NCI-H2171 (cell line): ENCODE data around the gene ABLIM3.

ENCODE experiments used
- DNase-seq: peaks from one replicate; lab custom pipeline; 2025; lab: John Stamatoyannopoulos, UW

Gene ABLIM3

DNA sequence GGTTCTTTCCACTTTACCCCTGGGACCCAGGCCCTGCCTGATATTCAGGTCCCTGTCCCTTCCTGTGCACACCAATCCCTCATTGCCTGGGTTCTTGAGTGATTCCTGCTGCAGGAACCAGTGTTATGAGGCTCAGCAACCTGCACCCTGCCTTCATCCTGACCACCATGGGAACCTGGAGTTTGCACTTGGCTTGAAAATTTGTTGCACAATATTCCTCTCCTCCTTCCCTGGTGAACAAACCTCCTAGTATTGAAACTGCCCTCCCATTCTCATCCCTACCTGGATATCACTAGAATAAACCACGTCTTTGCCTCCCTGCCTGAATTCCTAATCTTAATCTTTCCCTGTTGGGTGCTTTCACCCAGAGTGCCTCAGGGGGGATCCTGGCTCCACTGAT is 78.3 kb downstream of the ABLIM3 start:
- no peak for DNase-seq

DNA sequence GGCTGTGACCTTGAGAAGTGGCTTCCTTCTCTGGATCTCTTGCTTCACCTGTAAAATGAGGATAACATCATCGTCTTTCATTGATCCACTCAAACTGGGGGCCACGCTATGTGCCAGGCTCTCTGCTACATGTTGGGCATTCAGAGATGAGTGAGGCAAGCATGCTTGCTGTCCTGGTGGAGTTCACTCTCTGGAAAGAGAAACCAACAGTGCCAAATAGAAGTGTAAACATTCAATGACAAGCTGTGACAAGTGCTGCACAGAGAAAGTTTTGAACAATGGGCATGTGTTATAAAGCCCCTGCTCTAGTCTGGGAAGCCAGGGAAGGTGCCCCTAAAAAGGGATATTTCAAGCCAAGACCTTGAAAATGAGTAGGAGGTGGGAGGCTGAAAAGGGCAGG is 79.5 kb downstream of the ABLIM3 start:
- DNase-seq = no peak

DNA sequence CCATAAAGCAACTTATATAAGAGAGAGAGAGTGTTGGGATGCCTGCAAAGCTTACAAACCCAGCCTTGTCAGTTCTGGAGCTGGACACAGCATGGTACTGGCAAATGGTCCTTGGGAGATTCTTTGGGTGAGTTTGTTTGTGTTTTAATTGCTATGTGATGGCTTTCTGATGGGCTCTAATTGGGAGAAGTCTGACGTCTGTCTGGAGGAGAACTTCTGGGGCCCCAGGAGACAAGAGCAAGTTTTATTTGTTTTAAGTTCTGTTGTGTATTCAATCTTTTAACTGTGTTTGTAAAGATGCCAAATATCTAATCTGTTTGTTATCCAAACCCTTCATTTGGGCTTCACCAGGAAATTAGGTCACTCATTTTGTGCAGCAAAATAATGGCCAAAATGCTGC is 80.0 kb downstream of the ABLIM3 start:
- no peak for DNase-seq

DNA sequence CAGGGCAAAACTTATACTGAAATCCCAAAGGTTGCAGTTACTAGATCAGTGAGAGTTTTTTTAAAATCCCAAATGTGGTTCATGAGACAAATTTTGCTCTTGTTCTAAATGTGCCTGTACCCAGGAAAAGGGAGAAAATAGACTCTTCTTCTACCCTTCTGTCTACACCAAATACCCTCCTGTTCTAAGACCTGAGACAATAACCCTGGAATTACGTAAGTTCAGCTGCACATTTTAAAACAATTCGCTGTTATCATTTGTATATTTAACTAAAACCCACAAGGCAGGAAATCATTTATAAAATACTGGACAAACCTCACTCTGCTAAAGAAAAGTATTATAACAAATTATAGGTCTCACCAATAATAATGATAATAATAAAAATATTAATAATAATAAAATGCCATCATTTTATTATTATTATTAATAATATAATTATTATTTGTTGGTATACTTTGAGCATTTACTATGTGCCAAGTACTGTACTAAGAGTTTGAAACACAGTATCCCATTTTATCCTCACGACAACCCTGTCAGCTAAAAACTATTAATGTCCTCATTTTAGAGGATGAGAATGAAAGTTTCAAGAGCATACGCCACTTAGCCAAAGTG is 80.5 kb downstream of the ABLIM3 start:
- DNase-seq = no peak

DNA sequence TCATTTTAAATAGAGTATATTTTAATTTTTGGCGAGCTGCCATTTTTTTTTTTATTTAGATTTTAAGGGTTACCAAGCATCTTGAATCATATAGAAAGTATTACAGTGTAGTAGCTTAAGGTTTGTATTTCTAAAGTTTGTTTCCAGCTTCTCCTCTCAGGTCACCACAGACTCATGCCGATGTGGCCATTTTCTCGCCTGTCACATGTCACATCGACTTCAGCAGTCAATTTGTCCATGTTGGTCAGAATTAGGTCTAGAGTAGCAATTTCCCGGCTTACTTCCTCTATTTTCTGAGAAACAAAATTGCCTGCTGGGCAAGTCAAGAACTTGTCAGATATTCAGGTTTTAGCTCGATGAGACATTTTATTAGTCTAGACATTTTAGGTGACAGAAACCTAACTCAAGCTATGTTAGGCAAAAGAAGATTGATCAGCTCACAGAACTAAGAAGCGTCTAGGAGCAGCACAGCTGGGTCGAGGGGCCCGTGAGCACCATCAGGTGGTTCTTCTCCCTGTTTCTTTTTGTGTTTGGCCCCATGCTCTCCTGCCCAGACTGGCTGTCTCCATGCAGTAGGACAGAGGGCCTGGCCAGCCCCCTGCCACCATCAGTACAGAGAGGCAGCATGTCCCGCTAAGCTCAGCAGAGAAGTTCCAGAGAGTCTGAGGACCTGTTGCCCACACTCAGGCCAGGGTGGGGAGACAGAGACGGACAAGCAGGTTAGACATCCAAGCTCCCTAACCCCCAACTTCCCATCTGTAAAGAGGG is 82.0 kb downstream of the ABLIM3 start:
- DNase-seq = no peak

DNA sequence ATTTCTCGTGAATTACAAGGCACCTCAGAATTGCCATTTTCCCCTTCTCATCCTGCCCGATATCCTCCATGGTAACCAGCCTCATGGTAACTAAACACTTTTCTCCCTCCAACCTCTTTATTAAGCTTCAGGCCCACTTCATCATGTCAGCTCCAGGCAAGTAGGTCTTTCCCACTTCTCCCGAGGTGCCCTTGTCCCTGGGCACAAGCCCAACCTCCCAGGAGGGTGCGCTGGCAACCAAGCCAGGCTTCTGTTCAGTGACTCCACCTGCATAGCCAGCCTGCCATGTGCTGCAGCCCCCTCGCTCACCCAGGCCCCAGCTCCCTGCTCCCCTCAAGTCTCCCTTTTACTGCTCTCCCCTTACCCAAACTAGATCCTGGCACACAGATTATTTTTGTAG is 83.0 kb downstream of the ABLIM3 start:
- DNase-seq = no peak

DNA sequence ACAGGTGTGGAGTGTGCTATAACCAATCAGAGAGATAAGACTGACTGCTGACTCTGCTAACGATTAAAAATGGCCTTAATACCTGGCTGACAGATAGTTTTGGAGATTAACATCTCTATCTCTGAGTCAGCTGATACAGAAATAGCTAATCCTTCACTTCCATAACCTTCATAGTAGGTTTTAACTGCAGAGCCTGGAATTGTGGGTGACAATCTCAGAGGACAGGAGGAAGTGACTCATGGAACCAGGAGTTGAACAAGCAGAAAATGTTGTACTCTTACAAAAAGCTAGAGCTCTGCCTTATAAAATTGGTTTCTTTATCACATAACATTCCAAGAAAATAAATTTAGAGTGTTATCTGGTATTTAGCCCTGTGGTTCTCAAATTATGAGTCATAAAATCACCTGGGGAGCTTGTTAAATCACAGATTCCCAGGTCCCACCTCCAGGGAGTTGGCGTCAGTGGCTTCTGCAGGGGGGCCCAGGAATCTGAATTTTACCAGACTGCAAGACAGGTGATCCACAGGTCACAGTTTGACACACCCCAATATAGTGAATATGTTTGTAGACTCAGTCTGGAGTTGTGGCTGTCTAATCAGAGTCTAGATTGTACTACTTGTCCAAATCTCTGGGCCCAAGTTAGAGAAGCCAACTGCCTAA is 86.0 kb downstream of the ABLIM3 start:
- DNase-seq = no peak

DNA sequence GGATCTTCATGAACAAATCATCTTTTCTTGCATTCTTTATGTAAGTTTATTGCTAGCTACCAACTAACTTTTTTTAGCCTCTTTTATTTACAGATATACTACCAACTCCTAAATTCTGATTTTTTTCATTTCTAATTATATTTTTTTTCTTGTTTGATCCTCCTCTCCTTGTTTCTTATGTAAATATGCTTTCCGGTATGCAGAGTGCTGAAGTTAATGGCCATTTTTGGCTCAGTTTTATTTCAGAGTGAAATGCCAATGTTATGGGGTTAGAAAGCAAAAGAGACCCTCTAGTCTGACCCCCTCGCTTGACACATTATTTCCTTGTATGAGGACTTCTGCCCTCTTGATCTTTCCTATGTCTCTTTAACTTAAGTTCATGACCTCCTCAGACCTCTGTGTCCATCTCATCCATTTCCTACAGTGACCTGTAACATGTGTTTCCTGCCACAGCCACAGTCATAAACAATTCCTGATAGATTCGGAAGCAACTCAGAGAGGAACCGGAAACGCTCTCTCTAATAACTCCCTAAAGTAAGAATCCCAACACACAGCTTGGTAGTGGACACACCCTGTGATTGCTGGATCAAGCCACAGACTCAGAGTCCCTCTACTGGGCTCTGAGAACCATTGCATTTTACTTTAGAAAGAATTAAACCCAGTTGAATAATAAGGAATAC is 87.5 kb downstream of the ABLIM3 start:
- no peak for DNase-seq

DNA sequence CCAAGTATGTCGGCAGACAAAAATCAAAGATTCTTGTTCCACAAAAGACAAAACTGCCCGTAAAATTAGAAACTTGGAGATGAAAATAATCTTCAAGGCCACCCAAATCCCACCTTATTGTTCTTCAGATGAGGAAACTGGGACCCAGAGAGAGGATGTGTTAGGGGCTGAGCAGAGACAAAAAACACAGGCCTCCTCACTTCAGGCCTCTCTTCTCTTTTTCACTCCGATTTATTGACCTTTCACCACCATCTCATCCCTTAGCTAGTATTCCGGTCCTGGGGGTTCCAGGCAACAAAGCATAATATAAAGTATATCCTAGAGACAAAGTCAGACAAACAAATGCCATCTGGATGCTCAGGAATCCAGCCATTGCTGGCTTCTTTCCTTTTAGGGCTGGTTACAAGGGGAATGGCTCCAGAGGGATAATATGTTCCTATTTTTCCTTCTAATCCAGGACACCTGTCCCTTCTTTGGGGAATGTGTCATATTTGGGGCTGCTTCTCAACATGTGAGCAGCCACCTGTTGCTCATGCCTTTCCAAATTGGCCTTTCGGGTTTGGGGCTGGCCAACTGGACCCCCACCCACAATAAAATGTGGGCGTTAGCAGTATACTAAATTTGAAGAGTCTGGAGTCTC is 88.1 kb downstream of the ABLIM3 start:
- DNase-seq = no peak

DNA sequence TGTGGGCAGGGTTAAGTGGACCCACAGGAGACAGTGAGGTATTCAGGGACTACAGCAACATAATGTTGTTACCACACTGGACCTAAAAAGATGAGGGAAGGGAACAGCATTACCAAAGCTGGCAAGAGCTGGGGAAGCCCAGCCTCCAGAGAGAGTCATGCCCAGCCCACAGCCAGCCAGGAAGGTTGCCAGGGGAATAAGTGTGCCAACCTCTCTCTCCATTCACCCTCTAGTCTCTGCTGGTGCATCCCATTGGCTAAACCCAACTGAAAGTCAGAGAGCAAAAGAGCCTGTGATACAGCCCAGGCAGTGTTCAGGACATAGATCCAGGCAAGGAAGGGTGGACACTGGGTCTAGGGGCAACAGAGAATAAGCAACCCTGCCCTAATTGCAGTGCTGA is 94.5 kb downstream of the ABLIM3 start:
- DNase-seq = no peak

DNA sequence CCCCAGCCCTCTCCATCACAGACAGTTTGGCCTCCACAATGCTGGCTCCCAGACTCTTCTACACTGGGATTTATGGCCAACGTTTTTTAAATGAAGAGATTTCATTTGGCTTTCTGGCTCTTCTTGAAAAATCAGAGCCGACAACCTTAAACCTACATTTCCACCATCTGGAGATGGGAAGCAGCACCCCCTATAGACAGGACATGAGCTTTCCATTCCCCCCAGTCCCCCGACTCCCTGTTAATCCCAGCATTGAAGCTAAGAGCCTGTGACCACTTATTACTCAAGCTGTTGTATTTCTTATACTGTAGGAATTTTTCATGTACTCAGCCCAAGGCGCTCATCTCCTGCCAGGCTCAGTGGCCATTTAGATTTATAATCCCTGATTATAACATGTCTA is 96.4 kb downstream of the ABLIM3 start:
- no peak for DNase-seq

DNA sequence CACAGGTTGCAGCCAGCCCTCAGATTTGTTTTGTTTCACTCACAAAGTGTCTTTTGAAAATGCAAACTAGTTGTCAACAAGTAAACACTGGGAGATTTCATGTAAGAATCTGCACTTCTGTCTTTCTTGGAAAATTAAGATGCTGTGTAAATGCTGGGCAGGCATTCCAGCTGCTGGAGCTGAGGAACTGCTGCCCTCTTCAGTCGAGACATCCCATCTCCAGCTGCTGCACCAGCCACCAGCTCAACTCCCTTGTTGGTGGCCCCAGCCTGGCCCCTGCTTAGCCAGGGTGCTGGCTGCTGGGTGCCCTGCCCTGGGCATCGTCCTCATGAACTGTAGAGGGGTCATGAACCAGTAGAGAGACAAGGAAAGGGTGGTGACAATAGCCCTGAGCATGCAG is 97.2 kb downstream of the ABLIM3 start:
- DNase-seq = no peak

DNA sequence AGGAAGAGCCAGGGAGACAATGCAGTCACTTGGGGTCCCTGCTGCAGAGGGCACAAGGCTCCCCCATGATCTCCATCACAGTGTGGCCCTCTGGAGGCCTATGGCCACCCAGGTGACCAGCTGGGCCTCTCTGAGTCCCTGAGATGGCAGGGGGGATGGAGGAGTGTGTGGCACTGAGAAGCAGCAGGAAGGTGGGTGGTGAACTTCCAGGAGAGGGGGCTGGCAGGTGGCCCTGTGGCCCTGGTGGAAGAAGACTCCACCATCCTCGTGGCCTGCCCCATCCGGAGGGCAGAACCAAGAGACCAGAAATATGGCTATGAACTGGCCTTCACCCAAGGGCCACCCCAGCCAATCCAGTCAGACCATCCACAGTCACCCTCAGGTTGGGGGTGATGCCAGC is 98.6 kb downstream of the ABLIM3 start:
- no peak for DNase-seq

DNA sequence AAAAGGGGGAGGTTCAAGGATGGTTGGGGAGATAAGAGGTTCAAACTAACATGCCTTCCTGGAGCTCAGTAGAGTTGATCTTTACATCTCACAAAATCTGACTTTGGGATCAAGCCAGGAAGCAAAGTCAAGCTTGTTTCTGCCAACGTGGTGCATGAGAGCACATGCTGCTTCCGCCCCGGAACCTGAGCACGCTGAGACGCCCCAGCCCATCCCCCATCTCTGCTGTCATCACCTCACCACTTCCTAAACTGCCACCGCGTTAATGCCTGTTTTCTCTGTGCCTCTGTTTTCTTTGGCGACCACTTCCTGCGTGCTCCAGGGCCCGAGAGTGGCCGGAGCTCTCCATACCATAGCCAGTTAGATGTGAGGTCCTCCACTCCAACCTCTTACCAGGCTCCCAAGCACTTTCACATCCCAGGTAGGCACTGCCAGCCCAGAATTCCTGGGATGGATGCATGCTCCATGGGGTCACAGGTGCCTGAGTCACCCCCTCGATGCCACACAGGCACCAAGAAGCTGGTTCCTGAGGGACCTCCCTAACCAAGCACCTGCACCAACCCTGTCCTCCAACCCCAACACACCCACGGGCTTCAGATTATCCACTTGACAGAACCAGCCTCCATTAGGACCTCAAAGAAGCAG is 99.2 kb downstream of the ABLIM3 start:
- DNase-seq = no peak

DNA sequence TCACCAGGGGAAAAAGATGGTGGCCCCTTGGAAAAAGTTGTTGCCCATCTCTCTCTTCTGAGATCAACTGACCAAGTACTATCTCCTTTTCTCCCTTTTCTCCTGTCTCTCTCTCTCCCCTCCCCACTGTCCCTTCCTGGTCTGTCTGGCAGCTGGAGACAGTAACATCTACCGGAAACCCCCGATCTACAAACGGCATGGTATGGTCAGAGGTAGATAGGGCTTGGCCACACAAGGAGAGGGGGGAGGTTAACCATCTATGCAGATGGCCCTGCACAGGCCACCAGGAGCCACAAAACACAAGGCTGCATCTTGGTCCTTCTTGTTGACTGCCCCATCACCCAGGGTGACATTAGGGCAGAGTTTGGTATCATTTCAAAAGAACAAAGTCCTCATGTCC is 101.0 kb downstream of the ABLIM3 start:
- DNase-seq = no peak

DNA sequence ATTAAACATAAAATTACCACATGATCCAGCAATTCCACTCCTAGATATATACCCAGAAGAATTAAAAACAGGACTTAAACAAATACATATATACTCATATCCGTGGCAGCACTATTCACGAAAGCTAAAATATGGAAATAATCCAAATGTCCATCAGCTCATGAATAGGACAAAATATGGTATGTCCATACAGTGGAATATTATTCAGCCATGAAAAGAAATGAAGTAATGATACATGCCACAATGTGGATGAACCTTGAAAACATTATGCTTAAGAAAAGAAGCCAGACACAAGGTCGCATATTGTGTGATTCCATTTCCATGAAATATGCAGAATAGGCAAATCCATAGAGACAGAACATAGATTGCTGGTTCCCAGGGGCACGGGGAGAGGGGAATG is 105.6 kb downstream of the ABLIM3 start:
- no peak for DNase-seq

DNA sequence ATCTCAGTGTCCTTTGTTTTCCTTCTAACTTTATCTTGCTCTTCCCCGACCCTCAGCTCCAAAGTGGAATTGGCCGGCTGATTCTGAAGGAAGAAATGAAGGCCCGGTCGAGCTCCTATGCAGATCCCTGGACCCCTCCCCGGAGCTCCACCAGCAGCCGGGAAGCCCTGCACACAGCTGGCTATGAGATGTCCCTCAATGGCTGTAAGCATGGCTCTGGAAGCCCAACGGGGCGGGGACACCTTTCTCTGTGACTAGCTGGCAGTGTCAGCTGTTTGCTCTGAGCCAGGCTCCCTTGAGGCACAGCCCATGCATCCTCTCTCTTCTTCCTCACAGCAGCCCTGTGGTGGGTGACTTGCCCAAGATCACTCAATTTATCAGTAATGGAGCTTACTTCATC is 106.4 kb downstream of the ABLIM3 start:
- DNase-seq = no peak

DNA sequence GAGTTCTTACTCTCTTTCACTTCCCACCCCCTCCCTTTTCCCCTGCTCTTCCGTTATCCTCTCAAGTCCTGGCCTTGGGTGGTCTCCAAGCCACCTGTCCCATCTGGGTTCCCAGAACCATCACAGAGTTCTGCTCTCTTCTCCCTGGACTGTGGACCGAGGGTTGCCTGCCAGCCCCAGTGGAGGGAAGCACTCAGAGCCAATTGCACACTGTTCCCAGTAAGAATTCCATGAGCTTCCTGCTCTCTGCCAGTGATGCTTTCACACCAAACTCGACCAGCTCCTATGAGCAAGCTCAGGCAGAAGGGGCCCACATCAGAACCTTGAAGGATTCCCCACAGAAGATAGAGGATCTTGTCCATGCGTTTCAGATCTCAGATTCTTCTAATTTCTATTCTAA is 110.3 kb downstream of the ABLIM3 start:
- no peak for DNase-seq

DNA sequence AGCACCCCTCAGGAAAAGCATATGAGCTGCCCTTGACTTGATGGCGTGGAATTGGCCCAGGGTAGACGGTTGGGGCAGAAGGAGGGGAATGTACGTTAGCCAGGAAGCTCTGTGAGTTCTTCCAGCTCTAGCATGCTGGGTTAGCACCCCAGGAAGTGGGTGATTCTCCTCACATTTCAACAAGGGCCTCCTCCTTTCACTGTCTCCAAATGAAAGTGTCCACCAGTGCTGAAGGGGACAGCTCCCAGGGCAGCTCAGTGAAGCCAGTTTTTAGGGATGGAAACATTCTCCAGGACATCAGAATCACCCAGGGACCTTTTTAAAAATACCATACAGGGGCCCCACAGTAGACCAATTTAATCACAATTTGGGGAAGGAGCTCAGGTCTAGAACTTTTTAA is 113.2 kb downstream of the ABLIM3 start:
- DNase-seq = no peak

DNA sequence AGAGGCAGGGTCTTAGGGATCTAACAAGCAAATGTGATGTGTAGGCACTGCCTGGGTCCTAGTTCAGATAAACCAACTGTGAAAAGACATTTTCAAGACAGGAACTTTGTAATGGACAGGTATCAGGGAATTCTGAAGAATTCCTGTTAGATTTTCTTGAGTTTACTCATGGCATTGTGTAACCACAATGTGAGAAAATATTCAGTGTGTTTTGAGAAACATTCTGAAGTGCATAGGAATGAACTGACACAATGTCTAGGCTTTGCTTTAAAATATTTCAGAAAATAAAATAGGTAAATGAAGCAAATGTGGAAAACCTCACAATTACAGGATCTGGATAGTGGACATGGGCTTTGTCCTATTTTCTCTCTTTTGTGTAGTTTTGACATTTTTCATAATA is 115.2 kb downstream of the ABLIM3 start:
- no peak for DNase-seq

DNA sequence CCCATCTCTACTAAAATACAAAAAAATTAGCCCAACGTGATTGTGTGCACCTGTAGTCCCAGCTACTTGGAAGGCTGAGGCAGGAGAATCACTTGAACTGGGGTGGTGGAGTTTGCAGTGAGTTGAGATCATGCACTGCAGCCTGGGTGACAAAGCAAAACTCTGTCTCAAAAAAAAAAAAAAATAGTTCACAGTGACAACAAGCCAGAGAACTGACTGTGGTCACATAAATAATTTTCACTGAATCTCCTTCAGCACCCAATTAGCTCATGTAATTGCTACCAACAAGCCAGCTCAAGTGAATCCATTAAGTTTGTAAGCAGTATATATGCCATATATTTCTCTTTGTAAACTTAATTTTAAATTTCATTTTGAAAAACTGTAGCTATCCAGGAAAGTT is 115.8 kb downstream of the ABLIM3 start:
- DNase-seq = no peak
